Activated CD4-positive, CD25-positive, alpha-beta regulatory T cell treated with anti-CD3 and anti-CD28 coated beads, Interleukin-2, amount 50 U/mL, for 72 hours (primary cell): ENCODE data around the gene PGA5.
"Not testable (repeated sequence)": the region's sequence is repeated elsewhere in the genome, so short reads cannot be mapped to it uniquely, and the experiment has no call there.

ENCODE experiments used
- DNase-seq: peaks from one replicate; pipeline ENCODE4 v3.0.0; 2021

PGA5 gene

GRCh38 chr11:61240875-61241274 is at the start of gene PGA5:
Gene PGA5 (plus strand): TSS chr11:61241175. CDS start chr11:61241227, 52 bp downstream.
- DNase-seq = not testable (repeated sequence)

GRCh38 chr11:61193596-61193995 is 47.4 kb upstream of the PGA5 start:
- DNase-seq = no peak

- no peak for DNase-seq
Observed at GRCh38 chr11:61194169-61194671, 46.8 kb upstream of the PGA5 start.

- no peak for DNase-seq
Observed at GRCh38 chr11:61194981-61195695, 45.8 kb upstream of the PGA5 start.

GRCh38 chr11:61195719-61196118 is 45.3 kb upstream of the PGA5 start:
- DNase-seq = no peak

GRCh38 chr11:61198361-61198760 is 42.6 kb upstream of the PGA5 start:
- no peak for DNase-seq

- DNase-seq = no peak
Observed at GRCh38 chr11:61198948-61199523, 41.9 kb upstream of the PGA5 start.

GRCh38 chr11:61201476-61201875 is 39.5 kb upstream of the PGA5 start:
- no peak for DNase-seq

- not testable (repeated sequence) for DNase-seq
Observed at GRCh38 chr11:61202950-61203746, 37.8 kb upstream of the PGA5 start, which contains the start of gene PGA3. Gene PGA3 (plus strand): TSS chr11:61203515. CDS start chr11:61203565, 50 bp downstream.

- not testable (repeated sequence) for DNase-seq
Observed at GRCh38 chr11:61203873-61204272, 37.1 kb upstream of the PGA5 start.

GRCh38 chr11:61204502-61205059 is 36.4 kb upstream of the PGA5 start:
- DNase-seq = not testable (repeated sequence)

GRCh38 chr11:61207636-61208310 is 33.2 kb upstream of the PGA5 start:
- not testable (repeated sequence) for DNase-seq

GRCh38 chr11:61210629-61211028 is 30.3 kb upstream of the PGA5 start:
- DNase-seq = not testable (repeated sequence)

- DNase-seq = not testable (repeated sequence)
Observed at GRCh38 chr11:61211327-61211952, 29.5 kb upstream of the PGA5 start.

GRCh38 chr11:61212202-61212601 is 28.8 kb upstream of the PGA5 start:
- DNase-seq = not testable (repeated sequence)

GRCh38 chr11:61213711-61214324 is 27.2 kb upstream of the PGA5 start:
- DNase-seq = not testable (repeated sequence)

- not testable (repeated sequence) for DNase-seq
Observed at GRCh38 chr11:61218306-61218705, 22.7 kb upstream of the PGA5 start.

- DNase-seq = not testable (repeated sequence)
Observed at GRCh38 chr11:61219016-61219415, 22.0 kb upstream of the PGA5 start.

- not testable (repeated sequence) for DNase-seq
Observed at GRCh38 chr11:61222047-61222446, 18.9 kb upstream of the PGA5 start, which contains the start of gene PGA4. Gene PGA4 (plus strand): TSS chr11:61222347. CDS start chr11:61222401, 54 bp downstream.

GRCh38 chr11:61222692-61223091 is 18.3 kb upstream of the PGA5 start:
- DNase-seq = not testable (repeated sequence)

- not testable (repeated sequence) for DNase-seq
Observed at GRCh38 chr11:61226457-61227137, 14.4 kb upstream of the PGA5 start.
